GM03348 (cell line): ENCODE measurements around the gene KCNQ1.
A peak's percentile ranks its signal among the peaks of the same experiment; 100 is the strongest.

Experiments used
- DNase-seq: peaks from one replicate; pipeline ENCODE4 v3.0.0; 2012; ENCODE audit warnings: low spot score

KCNQ1 gene

DNA sequence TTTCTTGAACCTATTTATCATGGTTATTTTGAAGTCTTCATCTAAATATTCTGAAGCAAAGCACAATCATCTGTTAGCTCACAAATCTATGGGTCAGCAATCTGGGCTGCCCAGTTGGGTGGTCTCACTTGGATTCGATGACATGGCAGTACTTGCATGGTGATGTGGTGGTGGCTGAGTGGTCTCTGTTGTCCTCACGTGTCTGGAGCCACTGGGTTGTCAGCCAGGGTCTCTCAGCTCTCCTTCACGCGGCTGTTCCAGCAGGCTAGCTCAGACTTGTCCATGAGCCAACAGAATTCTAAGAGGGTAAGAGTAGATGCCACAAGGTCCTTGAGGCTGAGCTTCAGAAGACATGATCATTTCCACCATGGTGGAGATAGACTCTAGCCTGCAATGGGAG is 321.4 kb downstream of the KCNQ1 start:
- DNase-seq, result no peak

- DNase-seq, result no peak
Measured at GRCh38 chr11:2767071-2767470, 322.3 kb downstream of the KCNQ1 start.

GRCh38 chr11:2767801-2768200 is 323.0 kb downstream of the KCNQ1 start:
- no peak for DNase-seq

DNA sequence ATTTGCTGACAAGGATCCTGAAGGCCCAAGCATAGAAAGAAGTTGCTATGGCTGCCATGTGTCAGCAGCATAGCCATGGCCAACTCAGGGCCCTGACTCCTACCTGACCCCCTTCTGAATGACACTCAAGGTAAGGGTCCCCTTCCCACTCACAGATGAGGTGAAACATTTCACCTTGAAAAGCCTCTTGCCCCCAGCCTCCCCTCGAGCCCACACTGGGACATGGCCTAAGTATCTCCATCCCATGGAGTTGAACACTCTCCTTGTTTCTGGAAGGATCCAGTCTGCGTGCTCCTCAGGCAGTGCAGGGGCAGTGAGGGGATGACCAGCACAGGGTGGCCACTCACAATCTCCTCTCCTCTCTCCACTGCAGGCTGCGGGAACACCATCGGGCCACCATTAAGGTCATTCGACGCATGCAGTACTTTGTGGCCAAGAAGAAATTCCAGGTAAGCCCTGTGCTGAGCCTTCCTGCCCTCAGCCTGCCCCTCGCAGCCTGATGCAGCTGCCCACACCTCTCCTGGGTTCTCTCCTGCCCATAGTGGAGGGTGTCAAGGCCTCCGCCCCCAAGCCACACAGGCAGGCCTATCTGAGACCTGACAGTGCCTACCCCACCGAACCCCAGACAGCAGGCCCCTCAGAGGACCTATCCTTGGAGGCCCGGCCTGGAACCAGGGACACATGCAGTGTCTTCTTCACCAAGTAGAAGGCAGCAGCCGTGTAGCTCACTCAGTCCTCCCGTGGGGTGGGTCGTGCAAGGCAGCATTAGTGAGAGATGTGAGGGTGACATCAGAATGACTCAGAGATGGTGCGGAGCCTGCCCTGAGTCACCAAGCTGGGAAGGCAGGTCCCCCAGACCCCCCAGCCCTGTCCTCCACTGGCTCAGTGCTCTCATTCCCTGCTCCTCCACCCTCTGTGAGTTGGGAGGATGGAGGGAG is 323.9 kb downstream of the KCNQ1 start:
- peak; percentile 64 for DNase-seq

DNA sequence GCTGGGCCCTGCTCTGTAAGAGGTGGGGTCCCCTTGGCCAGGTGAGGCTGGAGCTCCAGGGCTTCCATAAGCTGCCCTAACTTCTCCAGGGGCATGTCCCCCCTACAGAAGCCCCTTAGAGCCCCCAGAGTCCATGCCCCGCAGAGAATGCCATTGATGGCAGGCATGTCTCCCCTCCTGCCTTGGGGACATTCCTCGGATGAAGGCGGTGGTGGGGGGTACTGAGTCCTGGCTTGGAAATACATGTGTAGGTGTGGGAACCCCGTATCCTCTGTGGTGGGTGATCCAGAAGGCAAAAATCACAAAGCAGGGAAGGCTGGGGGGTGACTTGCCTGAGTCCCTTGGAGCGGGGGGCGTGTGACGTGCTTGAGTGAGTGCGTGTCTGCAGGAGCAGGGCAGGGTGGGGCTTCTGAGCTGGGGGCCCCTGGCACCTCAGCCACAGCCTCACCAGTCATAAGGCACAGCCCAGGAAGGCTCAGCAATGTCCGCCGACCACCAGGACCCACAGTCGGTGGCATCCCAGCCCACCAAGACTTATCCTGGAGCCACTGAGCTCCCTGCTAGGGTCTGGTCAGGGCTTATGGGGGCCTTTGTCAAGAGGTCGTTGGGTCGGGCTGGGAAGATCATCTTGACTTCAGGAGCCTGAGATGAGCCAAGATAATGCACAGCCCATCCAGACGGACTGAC is 324.7 kb downstream of the KCNQ1 start:
- no peak for DNase-seq

DNA sequence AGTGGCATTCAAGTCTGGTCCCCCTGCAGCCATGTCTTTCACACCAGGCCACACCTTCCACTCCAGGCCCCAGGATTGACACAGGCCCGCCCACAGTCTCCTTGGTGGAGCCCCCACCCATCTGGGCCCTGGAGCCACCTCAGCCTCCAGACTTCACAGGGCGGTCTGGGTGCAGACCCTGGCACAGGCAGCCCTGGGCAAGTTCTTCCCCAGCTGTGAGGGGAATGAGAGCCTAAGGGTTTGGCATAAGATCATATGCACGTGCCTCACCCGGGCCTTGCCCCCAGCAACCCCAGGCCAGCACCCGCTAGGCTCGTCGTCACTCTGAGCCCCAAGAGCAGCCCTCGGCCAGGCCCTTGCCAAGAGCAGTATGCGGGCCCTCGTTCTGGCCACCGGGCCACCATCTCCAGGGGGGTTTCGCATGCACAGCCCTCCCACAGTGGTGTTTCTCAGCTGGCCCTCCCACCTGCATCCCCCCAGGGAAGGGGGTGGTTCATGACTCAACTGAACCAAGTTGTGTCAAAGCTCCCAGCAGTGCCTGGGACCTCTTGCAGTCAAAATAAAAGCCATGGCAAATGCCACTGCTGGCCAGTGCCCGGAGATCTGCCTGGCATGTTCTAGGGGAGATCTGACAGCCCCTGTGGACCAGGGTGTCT is 325.4 kb downstream of the KCNQ1 start:
- no peak for DNase-seq

GRCh38 chr11:2770761-2771301 is 326.0 kb downstream of the KCNQ1 start:
- DNase-seq, result no peak

- DNase-seq, result no peak
Measured at GRCh38 chr11:2771758-2772466, 327.1 kb downstream of the KCNQ1 start.

- DNase-seq, result peak; percentile 57
Measured at GRCh38 chr11:2772544-2773031, 327.8 kb downstream of the KCNQ1 start.

DNA sequence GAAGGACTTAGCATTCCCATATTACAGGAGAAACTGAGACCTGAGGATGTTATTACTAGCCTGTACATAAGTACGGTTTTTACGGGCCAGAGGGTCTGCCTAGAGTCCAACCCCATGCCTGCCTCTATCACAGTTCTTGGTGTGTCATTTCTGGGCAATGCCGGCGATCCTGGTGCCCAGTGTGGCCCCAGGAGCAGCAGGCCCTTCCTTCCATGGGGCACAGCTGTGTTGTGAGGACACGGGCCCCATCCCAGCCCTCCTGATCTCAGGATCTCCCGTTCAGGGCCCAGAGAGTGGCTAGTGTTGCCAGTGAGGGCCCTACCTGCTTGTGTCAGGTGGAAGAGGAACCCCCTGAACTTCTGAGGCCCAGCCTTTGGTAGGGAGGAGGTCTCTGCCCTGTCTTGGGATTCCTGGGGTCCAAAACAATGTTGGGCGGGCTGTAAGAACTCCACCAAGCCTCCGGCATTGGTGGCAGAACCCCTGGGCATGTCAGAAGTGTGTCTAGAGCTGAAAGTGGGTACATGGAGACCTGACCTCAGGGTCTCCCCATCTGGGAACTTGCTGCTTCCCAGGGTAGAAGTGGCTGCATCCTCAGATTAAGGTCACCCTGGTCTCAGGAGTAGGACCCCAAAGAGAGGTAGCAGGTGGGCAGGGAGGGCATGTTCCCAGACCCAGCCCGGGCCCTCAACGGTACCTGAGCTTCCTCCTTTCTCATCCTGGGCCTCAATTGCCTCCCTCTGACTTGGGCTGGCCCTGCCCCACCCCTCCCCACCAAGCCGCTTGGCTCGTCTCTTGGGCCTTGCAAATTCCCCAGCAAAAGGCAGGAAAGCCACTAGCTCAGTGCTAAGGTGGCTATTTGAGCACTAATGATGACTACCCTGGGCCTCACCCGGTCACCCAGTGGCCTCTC is 329.6 kb downstream of the KCNQ1 start:
- no peak for DNase-seq

DNA sequence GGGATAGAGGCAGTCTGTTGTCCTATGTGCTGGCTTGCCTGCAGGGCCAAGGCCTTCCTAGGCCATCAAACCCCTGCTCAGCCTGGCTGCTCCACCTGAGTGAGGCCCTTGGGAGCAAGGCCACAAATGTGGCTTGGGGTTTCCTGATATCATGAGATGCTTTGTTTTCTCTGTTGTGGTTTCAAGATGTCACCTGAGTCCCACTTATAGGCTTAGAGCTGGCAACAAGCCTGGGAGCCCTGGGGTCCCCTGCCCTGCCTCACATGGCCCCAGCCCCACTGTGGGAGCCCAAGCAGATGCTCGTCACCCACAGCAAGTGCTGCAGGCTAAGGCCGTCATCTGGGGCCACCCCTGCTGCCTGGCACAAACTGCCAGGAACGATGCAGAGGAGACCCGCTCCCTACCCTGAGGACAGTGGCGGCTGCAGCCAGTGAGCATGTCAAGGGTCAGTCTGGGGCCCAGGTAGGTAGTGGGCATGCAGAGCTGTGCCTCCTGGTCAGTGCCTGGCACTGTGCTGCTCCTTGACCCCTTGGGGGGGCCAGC is 330.3 kb downstream of the KCNQ1 start:
- no peak for DNase-seq

- no peak for DNase-seq
Measured at GRCh38 chr11:2775626-2776350, 331.0 kb downstream of the KCNQ1 start.

GRCh38 chr11:2776351-2777061 is 331.7 kb downstream of the KCNQ1 start:
- DNase-seq, result no peak

GRCh38 chr11:2777386-2777785 is 332.6 kb downstream of the KCNQ1 start:
- peak; percentile 41 for DNase-seq

DNA sequence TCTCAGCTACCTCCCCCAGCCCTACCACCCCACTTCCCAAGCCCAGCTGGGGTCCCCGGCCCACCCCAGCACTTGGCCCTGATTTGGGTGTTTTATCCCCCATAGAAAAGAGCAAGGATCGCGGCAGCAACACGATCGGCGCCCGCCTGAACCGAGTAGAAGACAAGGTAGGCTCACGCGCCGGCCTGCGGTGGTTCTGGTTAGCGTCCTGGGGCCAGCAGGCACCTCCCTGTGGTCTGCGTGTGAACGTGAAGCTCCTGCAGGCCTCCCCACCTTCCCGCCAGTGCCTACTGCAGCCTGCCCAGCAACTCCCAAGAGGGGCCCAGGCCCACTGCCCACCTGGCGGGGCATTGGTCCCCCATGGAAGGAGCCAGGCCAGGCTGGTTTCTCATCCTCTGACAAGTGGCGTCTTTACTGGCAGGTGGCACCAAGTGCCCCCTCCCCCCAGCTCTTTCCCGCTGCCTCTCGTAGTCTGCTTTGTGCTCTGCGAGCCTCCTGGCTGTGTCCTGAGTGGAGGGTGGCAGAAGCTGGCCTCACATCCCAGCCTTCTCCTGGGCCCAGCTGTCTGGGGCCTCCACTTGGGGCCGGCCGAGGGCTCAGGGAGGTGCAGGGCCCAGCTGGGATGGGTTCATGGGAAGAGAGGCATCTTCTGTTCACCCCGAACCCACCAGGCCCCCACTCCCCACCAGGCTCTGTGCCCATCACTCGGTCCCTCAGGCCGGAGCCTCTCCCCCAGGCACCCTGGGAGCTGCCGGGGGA is 333.2 kb downstream of the KCNQ1 start:
- DNase-seq, result no peak

- peak; percentile 76 for DNase-seq
Measured at GRCh38 chr11:2778630-2779498, 334.1 kb downstream of the KCNQ1 start.

DNA sequence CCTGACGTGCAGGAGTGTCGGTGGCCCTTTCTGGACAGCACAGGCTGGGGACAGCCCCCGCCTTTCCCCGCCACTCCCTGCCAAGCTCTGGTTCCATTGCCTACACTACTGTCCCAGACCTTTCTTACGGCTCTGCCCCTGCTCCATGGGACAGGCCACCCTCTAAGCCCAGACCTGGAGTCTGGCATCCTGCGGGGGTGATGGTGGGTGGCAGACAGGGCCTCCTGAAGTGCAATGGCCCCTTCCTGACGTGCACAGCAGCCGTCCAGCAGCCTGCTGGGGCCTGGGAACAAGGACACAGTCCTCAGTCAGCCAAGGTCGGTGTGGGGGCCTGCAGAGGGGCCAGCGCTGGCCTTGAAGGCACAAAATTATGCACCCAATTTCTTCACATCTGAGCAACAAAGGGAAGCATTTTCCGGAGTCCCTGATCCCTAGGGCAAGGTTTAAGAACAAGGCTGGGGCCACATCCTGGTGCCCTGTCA is 334.7 kb downstream of the KCNQ1 start:
- no peak for DNase-seq
